Esophagus squamous epithelium (tissue), 4 donors: ENCODE data around the gene PCSK6.

Source experiments
- POLR2A ChIP-seq, 4 donors: fragments of 450-650 bp; IDR thresholded peaks; one replicate each; pipeline ENCODE4 v1.6.1; 2017; ENCODE audit warnings: antibody characterized with exemption in 4 of 4, mild to moderate bottlenecking in 4 of 4, moderate library complexity in 3 of 4
- TF ChIP-seq, protein P1 (sequence below), 6 experiments: fragments of 450-650 bp in 4 of 6; fragments of 200-600 bp in 2 of 6; sonication (generic) in 2 of 6; IDR thresholded peaks; one replicate each; pipeline ENCODE4 v1.5.1; 2016 to 2019; ENCODE audit warnings: antibody characterized with exemption in 6 of 6, mild to moderate bottlenecking in 4 of 6, moderate library complexity in 4 of 6

- TF ChIP-seq, protein P1, sequence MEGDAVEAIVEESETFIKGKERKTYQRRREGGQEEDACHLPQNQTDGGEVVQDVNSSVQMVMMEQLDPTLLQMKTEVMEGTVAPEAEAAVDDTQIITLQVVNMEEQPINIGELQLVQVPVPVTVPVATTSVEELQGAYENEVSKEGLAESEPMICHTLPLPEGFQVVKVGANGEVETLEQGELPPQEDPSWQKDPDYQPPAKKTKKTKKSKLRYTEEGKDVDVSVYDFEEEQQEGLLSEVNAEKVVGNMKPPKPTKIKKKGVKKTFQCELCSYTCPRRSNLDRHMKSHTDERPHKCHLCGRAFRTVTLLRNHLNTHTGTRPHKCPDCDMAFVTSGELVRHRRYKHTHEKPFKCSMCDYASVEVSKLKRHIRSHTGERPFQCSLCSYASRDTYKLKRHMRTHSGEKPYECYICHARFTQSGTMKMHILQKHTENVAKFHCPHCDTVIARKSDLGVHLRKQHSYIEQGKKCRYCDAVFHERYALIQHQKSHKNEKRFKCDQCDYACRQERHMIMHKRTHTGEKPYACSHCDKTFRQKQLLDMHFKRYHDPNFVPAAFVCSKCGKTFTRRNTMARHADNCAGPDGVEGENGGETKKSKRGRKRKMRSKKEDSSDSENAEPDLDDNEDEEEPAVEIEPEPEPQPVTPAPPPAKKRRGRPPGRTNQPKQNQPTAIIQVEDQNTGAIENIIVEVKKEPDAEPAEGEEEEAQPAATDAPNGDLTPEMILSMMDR (IDR thresholded peaks at IDR 0.05), result no peak
- TF ChIP-seq POLR2A (IDR thresholded peaks at IDR 0.05), result no peak
Measured at GRCh38 chr15:101479851-101480612, 9.5 kb downstream of the PCSK6 start.
